Retinal pigment epithelial cell (primary cell): Measurements from ENCODE around the gene DNASE1L3.
"Not testable (repeated sequence)": the region's sequence is repeated elsewhere in the genome, so short reads cannot be mapped to it uniquely, and the experiment has no call there.

Experiments used
- DNase-seq: peaks from one replicate; pipeline ENCODE4 v3.0.0-alpha.2; 2010; ENCODE audit warnings: low read depth
- H3K4me3 ChIP-seq: 2 replicates; pipeline ENCODE4 v1.5.1; 2011; ENCODE audit warnings: mild to moderate bottlenecking, low read length, control low read depth, moderate library complexity
- CTCF ChIP-seq: conservative IDR thresholded peaks from 2 replicates; pipeline ENCODE4 v1.5.1; 2011; ENCODE audit warnings: low read depth, low read length, control low read depth, inconsistent platforms

DNASE1L3 gene

DNA sequence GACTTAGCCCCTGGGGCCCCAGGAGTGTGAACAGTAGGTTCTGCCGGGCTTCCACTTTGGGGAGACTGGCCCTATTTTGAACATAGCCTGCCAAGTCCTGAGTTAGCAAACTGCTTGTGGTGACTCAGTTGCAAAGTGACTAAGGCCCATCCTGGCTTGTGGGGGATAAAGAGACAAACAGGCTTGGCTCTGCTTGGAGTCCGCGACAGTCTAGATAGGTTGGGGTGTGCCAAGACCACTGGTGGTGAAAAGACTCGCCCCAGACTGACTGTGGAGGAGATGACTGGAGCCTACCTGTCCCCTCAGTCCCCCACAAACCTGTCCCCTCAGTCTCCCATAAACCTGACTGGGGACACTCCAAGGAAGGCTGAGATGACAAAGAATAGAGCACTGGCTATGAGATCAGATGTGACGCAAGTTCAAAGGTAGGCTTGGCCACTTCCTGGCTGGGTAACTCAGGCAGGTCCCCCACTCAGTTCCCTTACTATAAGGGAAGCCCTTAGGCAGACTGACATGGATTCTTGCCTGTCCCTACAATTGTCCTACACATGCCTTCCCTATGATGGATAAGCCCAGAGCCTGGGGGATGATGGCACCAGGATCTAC lies 4.3 kb downstream of the DNASE1L3 start:
- DNase-seq: no peak
- no peak for TF ChIP-seq CTCF
- H3K4me3 ChIP-seq: no peak overlapping the region

- no peak for DNase-seq
- TF ChIP-seq CTCF: no peak
Measured at GRCh38 chr3:58205981-58206380, 4.8 kb downstream of the DNASE1L3 start.

DNA sequence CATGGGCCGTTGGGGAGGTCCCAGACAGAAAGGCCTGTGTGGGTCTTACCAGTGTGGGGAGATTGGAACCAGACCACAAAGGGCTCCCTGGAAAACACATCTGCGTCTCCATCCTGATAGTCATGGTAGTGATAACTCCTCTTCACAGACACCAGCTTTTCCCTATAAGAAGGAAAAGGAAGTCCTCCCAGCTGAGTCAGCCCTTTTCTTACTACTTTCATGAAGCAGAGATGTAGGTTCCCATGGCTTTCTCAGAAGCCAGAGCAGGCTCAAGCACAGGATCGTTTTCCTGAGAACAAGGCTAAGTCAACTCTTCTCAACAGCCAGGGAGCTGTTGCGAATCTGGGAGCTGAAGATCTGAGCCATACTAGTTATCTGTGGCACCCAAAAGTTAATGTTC lies 6.1 kb downstream of the DNASE1L3 start:
- H3K4me3 ChIP-seq: no peak overlapping the region
- no peak for TF ChIP-seq CTCF
- no peak for DNase-seq

More at GRCh38 chr3:58205981-58206380, 4.8 kb downstream of the DNASE1L3 start:
- H3K4me3 ChIP-seq: no peak overlapping the region

- no peak for TF ChIP-seq CTCF
- DNase-seq: no peak
- H3K4me3 ChIP-seq: no peak overlapping the region
Measured at GRCh38 chr3:58203541-58203940, 7.2 kb downstream of the DNASE1L3 start.

DNA sequence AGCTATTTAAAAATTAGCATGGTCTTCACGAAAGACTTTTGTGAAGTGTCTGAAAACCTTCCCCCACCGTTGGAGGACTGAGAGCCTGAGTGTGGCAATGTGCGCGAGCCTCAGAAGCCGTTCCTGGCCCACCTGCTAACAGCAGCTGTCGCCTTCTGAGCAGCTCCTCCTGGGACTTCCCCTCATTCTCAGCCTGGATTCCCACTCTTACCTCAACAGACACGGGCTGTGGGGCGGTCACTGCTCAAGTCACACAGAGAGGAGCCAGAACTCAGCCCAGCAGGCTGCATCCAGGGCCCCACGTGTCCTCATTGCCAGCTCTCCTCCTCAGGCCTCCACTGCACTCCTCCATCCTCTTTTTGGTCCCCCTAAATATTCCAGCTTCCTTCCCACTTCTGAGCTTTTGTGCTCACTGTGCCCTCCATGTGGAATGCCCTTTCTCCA lies 7.8 kb downstream of the DNASE1L3 start:
- H3K4me3 ChIP-seq: no peak overlapping the region
- no peak for DNase-seq
- no peak for TF ChIP-seq CTCF

- DNase-seq, H3K4me3 ChIP-seq: not testable (repeated sequence)
Measured at GRCh38 chr3:58201451-58201850, 9.3 kb downstream of the DNASE1L3 start.

- no peak for TF ChIP-seq CTCF
- no peak overlapping the region for H3K4me3 ChIP-seq
- no peak for DNase-seq
Measured at GRCh38 chr3:58200846-58201355, 9.9 kb downstream of the DNASE1L3 start.
